Liver (tissue), 9 donors: Measurements from ENCODE around the gene COLEC11. TPM values are rescaled to one million over a fixed set of nuclear protein-coding genes. Genes with fewer than 3 reads are reported as not detected.
"Not testable (repeated sequence)": the region's sequence is repeated elsewhere in the genome, so short reads cannot be mapped to it uniquely, and the experiment has no call there.

Experiments
- DNase-seq: peaks from one replicate; pipeline ENCODE4 v3.0.0-alpha.2; 2017; ENCODE audit warnings: low spot score
- H3K27ac ChIP-seq, 2 donors: one replicate each; pipeline ENCODE4 v1.7.0; 2013; ENCODE audit warnings: inconsistent platforms in 2 of 2, low read length in 2 of 2, control low read depth in 1 of 2, low read depth in 1 of 2, mild to moderate bottlenecking in 1 of 2
- H3K27me3 ChIP-seq, 4 donors: one replicate each; pipeline versions ENCODE4 v1.6.1 to v1.7.0; 2013; ENCODE audit warnings: low read length in 3 of 4, inconsistent platforms in 1 of 4, mild to moderate bottlenecking in 1 of 4, moderate library complexity in 1 of 4; ENCODE audit not compliant: control insufficient read depth in 4 of 4, insufficient read depth in 4 of 4
- H3K36me3 ChIP-seq, 4 donors: one replicate each; pipeline versions ENCODE4 v1.6.1 to v1.7.0; 2013; ENCODE audit warnings: low read length in 3 of 4, mild to moderate bottlenecking in 3 of 4, low read depth in 1 of 4, moderate library complexity in 1 of 4; ENCODE audit not compliant: control insufficient read depth in 4 of 4, insufficient read depth in 3 of 4
- H3K4me1 ChIP-seq, 4 donors: one replicate each; pipeline versions ENCODE4 v1.6.1 to v1.7.0; 2013; ENCODE audit warnings: low read length in 3 of 4, mild to moderate bottlenecking in 3 of 4, moderate library complexity in 1 of 4; ENCODE audit not compliant: control insufficient read depth in 4 of 4, insufficient read depth in 4 of 4
- H3K4me3 ChIP-seq, 3 donors: one replicate each; pipeline versions ENCODE4 v1.6.1 to v1.7.0; 2013; ENCODE audit warnings: low read length in 3 of 3, control low read depth in 1 of 3, low read depth in 1 of 3, mild to moderate bottlenecking in 1 of 3
- H3K9ac ChIP-seq, 2 donors: one replicate each; pipeline ENCODE4 v1.7.0; 2013; ENCODE audit warnings: low read length in 2 of 2, mild to moderate bottlenecking in 2 of 2, moderate library complexity in 2 of 2, control low read depth in 1 of 2, low read depth in 1 of 2
- H3K9me3 ChIP-seq, 4 donors: one replicate each; pipeline versions ENCODE4 v1.6.1 to v1.7.0; 2013; ENCODE audit warnings: low read length in 3 of 4; ENCODE audit not compliant: control insufficient read depth in 4 of 4
- ATF3 ChIP-seq: IDR thresholded peaks from 2 replicates; pipeline ENCODE4 v1.6.1; 2016; ENCODE audit warnings: antibody characterized with exemption
- CTCF ChIP-seq: fragments of 150-350 bp; IDR thresholded peaks from 2 replicates; pipeline ENCODE4 v1.5.1; 2017; ENCODE audit warnings: improper control_type of control experiment, low read depth, low read length; ENCODE audit not compliant: missing input control
- EGR1 ChIP-seq, 2 donors: IDR thresholded peaks; 2 replicates each; pipeline ENCODE4 v1.6.1; 2016 to 2018; ENCODE audit warnings: antibody characterized with exemption in 2 of 2, low read depth in 2 of 2
- HNF4A ChIP-seq, 2 donors: conservative IDR thresholded peaks; 2 replicates each; pipeline ENCODE4 v1.6.1; 2016; ENCODE audit warnings: antibody characterized with exemption in 2 of 2, mild to moderate bottlenecking in 2 of 2
- JUND ChIP-seq, 2 donors: IDR thresholded peaks; 2 replicates each; pipeline ENCODE4 v1.6.1; 2016; ENCODE audit warnings: antibody characterized with exemption in 2 of 2
- RAD21 ChIP-seq, 2 donors: IDR thresholded peaks; 2 replicates each; pipeline ENCODE4 v1.6.1; 2016; ENCODE audit warnings: antibody characterized with exemption in 2 of 2, mild to moderate bottlenecking in 2 of 2
- SP1 ChIP-seq: IDR thresholded peaks from 2 replicates; pipeline ENCODE4 v1.6.1; 2018; ENCODE audit warnings: antibody characterized with exemption, mild to moderate bottlenecking
- TAF1 ChIP-seq: conservative IDR thresholded peaks from 2 replicates; pipeline ENCODE4 v1.6.1; 2016; ENCODE audit warnings: antibody characterized with exemption, mild to moderate bottlenecking
- ZBTB33 ChIP-seq: IDR thresholded peaks from 2 replicates; pipeline ENCODE4 v1.6.1; 2016; ENCODE audit warnings: antibody characterized with exemption
- WGBS: extraction: QIAGEN DNeasy Blood & Tissue Kit; methylation state at CpG from one replicate; pipeline ENCODE4 v1.1.7; 2013; 5-methylcytosine and 5-hydroxymethylcytosine counted together
- polyA plus RNA-seq, 2 donors: library from polyadenylated mRNA; stranded (reverse) in 1 of 2; unstranded in 1 of 2; fragments of 200-250 nt in 1 of 2; fragments of >200 nt in 1 of 2; fragmentation: Nextera tagmentation in 1 of 2; extraction: Ambion mirVana in 1 of 2; gene quantifications; one replicate each; pipeline versions ENCODE4 v1.2.1 to v1.2.3, GENCODE V29; 2013 to 2015
- total RNA-seq, 2 donors: library from RNA; depleted of rRNA; stranded (reverse); fragments of >200 nt; gene quantifications; one replicate each; pipeline ENCODE4 v1.2.3, GENCODE V29; 2014
- TF ChIP-seq, protein P1 (sequence below): IDR thresholded peaks from 2 replicates; pipeline ENCODE4 v1.6.1; 2016; ENCODE audit warnings: antibody characterized with exemption
- donor health status: healthy.
- donor health status: healthy.
- donor health status: healthy.
- donor health status: healthy.
- donor health status: healthy.

The COLEC11 gene
- total and polyA plus RNA-seq, 4 donors: 31.0 to 100 (median 70.9) TPM

- no peaks in the 10 kb centered on the region for H3K4me1 ChIP-seq
- H3K27ac ChIP-seq: no peak overlapping the region
- no peak for DNase-seq
- H3K9ac ChIP-seq: no peak overlapping the region
- no peaks in the 10 kb centered on the region for H3K9me3 ChIP-seq
- H3K36me3 ChIP-seq: no peaks in the 10 kb centered on the region
- H3K4me3 ChIP-seq: no peak overlapping the region
- H3K27me3 ChIP-seq: no peaks in the 10 kb centered on the region
- 93% methylated on average over 6 of the region's 6 CpGs for WGBS
- TF ChIP-seq EGR1 (IDR thresholded peaks at IDR 0.05; ENCODE audit: low read depth in 2 of 2): no peak
- TF ChIP-seq HNF4A (conservative IDR thresholded peaks at IDR 0.05): no peak
- TF ChIP-seq RAD21 (IDR thresholded peaks at IDR 0.05): no peak
- no peak for TF ChIP-seq ZBTB33
- TF ChIP-seq SP1: no peak
- no peak for TF ChIP-seq TAF1
Measured at GRCh38 chr2:3565117-3565516, 29.8 kb upstream of the COLEC11 start.

- Histone ChIP-seq H3K9ac (no peak overlapping the region), H3K4me3 (no peak overlapping the region), H3K27me3 (no peaks in the 10 kb centered on the region), H3K27ac (no peak overlapping the region), H3K9me3 (no peaks in the 10 kb centered on the region), H3K4me1 (no peaks in the 10 kb centered on the region), H3K36me3 (no peaks in the 10 kb centered on the region)
- 95% methylated on average over 9 of the region's 9 CpGs for WGBS
- no peak for DNase-seq
- TF ChIP-seq ATF3 (no peak), JUND (IDR thresholded peaks at IDR 0.05) (no peak), CTCF (no peak), SP1 (no peak), HNF4A (conservative IDR thresholded peaks at IDR 0.05) (no peak)
- TF ChIP-seq, protein P1, sequence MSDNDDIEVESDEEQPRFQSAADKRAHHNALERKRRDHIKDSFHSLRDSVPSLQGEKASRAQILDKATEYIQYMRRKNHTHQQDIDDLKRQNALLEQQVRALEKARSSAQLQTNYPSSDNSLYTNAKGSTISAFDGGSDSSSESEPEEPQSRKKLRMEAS: no peak
Measured at GRCh38 chr2:3566806-3567205, 28.1 kb upstream of the COLEC11 start.

DNA sequence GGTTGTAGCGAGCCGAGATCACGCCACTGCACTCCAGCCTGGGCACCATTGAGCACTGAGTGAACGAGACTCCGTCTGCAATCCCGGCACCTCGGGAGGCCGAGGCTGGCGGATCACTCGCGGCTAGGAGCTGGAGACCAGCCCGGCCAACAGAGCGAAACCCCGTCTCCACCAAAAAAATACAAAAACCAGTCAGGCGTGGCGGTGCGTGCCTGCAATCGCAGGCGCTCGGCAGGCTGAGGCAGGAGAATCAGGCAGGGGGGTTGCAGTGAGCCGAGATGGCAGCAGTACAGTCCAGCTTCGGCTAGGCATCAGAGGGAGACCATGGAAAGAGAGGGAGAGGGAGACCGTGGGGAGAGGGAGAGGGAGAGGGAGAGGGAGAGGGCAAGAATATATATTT is 25.3 kb upstream of the COLEC11 start:
- not testable (repeated sequence) for H3K9ac ChIP-seq, H3K9me3 ChIP-seq, DNase-seq, H3K4me3 ChIP-seq, H3K27me3 ChIP-seq, H3K27ac ChIP-seq, H3K36me3 ChIP-seq
- peaks cover 3 to 10% (median 6%) of the 10 kb centered on the region in 4 donors for H3K4me1 ChIP-seq
- WGBS: 97% methylated on average over 19 of the region's 23 CpGs
